WTC11 (cell line): ENCODE data around the gene PCNX3.

Experiments
- CREB1 ChIP-seq: sonication (generic); formaldehyde crosslinking; IDR thresholded peaks from 2 replicates; pipeline ENCODE4 v1.8.0; 2023; ENCODE audit warnings: mild to moderate bottlenecking, missing genetic modification reagents
- ETV6 ChIP-seq: sonication (generic); formaldehyde crosslinking; IDR thresholded peaks from 2 replicates; pipeline ENCODE4 v1.8.1; 2022; ENCODE audit warnings: mild to moderate bottlenecking, missing genetic modification reagents
- NR1H2 ChIP-seq: sonication (generic); formaldehyde crosslinking; IDR thresholded peaks from 2 replicates; pipeline ENCODE4 v1.9.0; 2021; ENCODE audit warnings: mild to moderate bottlenecking, moderate library complexity, missing genetic modification reagents
- SMAD3 ChIP-seq: sonication (generic); formaldehyde crosslinking; IDR thresholded peaks from 2 replicates; pipeline ENCODE4 v1.8.0; 2022; ENCODE audit warnings: missing genetic modification reagents, mild to moderate bottlenecking, borderline replicate concordance
- TCF7 ChIP-seq: sonication (generic); formaldehyde crosslinking; IDR thresholded peaks from 2 replicates; pipeline ENCODE4 v1.8.0; 2022; ENCODE audit warnings: mild to moderate bottlenecking, low read depth, missing genetic modification reagents, moderate library complexity
- TEAD1 ChIP-seq: sonication (generic); formaldehyde crosslinking; IDR thresholded peaks from 2 replicates; pipeline ENCODE4 v1.8.0; 2022; ENCODE audit warnings: mild to moderate bottlenecking, missing genetic modification reagents
- TEAD4 ChIP-seq: sonication (generic); formaldehyde crosslinking; IDR thresholded peaks from 2 replicates; pipeline ENCODE4 v1.8.0; 2022; ENCODE audit warnings: mild to moderate bottlenecking, missing genetic modification reagents
- ZNF416 ChIP-seq: fragments of 250-450 bp; sonication (Bioruptor Pico); IDR thresholded peaks from 2 replicates; pipeline ENCODE4 v1.9.0; 2021; ENCODE audit warnings: mild to moderate bottlenecking, inconsistent platforms
- TF ChIP-seq, protein P1 (sequence below): sonication (generic); formaldehyde crosslinking; IDR thresholded peaks from 2 replicates; pipeline ENCODE4 v1.8.0; 2022; ENCODE audit warnings: mild to moderate bottlenecking, missing genetic modification reagents
- TF ChIP-seq, protein P2 (sequence below): fragments of 200-600 bp; IDR thresholded peaks from 2 replicates; pipeline ENCODE4 v1.8.0; 2022; ENCODE audit warnings: antibody characterized with exemption
- TF ChIP-seq, protein P3 (sequence below): sonication (generic); formaldehyde crosslinking; IDR thresholded peaks from 2 replicates; pipeline ENCODE4 v1.8.0; 2022; ENCODE audit warnings: missing genetic modification reagents

DNA sequence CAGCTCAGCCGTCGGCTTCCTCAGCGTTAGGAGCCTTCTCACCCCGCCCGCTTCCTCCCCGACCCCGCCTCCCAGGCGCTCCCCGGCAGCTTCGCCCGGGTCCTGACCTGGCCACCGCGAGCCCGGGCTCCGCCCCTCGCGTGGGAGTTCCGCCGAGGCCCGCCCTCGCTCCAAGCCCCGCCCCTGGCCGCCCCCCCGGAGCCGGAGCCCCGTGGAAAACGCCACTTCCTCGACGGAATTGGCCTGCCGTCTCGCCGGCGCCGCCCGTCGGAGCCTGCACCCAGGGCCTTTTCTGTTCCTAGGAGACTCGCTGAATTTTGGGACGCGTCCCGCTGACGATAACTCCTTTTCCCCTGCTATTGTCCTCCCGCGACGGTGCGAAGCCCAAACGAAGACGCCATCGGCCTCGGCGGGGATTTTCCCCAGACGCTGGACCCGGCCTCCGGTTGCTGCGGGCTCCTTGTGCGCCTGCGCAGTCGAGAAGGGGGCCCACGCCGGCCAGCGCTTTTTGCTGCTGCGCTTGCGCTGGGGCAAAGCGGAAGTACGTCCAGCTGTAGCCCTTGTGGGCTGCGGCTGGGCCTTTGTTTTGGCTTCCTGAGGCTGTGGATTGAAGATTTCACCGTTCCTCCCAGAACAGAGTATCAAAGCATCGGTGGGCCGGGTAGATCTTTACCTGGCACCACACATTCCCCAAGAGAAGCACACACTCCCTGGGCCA, 37.1 kb downstream of the PCNX3 start:
- TF ChIP-seq TEAD1 (CRISPR knock-in tag) (peak; percentile 36; the same call in 1 of the 2 replicates), ETV6 (CRISPR knock-in tag) (peak; percentile 54; the same call in 1 of the 2 replicates), CREB1 (CRISPR knock-in tag) (0 out of 2 replicates have a peak, but pooled peaks have one; percentile 30), TEAD4 (CRISPR knock-in tag) (no peak), TCF7 (0 out of 2 replicates have a peak, but pooled peaks have one; percentile 60), NR1H2 (no peak), ZNF416 (no peak), SMAD3 (CRISPR knock-in tag) (peak; percentile 69; the same call in 1 of the 2 replicates)
- TF ChIP-seq, protein P1, sequence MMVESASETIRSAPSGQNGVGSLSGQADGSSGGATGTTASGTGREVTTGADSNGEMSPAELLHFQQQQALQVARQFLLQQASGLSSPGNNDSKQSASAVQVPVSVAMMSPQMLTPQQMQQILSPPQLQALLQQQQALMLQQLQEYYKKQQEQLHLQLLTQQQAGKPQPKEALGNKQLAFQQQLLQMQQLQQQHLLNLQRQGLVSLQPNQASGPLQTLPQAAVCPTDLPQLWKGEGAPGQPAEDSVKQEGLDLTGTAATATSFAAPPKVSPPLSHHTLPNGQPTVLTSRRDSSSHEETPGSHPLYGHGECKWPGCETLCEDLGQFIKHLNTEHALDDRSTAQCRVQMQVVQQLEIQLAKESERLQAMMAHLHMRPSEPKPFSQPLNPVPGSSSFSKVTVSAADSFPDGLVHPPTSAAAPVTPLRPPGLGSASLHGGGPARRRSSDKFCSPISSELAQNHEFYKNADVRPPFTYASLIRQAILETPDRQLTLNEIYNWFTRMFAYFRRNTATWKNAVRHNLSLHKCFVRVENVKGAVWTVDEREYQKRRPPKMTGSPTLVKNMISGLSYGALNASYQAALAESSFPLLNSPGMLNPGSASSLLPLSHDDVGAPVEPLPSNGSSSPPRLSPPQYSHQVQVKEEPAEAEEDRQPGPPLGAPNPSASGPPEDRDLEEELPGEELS (CRISPR knock-in tag): peak; percentile 18; the same call in 1 of the 2 replicates
- TF ChIP-seq, protein P2, sequence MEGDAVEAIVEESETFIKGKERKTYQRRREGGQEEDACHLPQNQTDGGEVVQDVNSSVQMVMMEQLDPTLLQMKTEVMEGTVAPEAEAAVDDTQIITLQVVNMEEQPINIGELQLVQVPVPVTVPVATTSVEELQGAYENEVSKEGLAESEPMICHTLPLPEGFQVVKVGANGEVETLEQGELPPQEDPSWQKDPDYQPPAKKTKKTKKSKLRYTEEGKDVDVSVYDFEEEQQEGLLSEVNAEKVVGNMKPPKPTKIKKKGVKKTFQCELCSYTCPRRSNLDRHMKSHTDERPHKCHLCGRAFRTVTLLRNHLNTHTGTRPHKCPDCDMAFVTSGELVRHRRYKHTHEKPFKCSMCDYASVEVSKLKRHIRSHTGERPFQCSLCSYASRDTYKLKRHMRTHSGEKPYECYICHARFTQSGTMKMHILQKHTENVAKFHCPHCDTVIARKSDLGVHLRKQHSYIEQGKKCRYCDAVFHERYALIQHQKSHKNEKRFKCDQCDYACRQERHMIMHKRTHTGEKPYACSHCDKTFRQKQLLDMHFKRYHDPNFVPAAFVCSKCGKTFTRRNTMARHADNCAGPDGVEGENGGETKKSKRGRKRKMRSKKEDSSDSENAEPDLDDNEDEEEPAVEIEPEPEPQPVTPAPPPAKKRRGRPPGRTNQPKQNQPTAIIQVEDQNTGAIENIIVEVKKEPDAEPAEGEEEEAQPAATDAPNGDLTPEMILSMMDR: no peak
- TF ChIP-seq, protein P3, sequence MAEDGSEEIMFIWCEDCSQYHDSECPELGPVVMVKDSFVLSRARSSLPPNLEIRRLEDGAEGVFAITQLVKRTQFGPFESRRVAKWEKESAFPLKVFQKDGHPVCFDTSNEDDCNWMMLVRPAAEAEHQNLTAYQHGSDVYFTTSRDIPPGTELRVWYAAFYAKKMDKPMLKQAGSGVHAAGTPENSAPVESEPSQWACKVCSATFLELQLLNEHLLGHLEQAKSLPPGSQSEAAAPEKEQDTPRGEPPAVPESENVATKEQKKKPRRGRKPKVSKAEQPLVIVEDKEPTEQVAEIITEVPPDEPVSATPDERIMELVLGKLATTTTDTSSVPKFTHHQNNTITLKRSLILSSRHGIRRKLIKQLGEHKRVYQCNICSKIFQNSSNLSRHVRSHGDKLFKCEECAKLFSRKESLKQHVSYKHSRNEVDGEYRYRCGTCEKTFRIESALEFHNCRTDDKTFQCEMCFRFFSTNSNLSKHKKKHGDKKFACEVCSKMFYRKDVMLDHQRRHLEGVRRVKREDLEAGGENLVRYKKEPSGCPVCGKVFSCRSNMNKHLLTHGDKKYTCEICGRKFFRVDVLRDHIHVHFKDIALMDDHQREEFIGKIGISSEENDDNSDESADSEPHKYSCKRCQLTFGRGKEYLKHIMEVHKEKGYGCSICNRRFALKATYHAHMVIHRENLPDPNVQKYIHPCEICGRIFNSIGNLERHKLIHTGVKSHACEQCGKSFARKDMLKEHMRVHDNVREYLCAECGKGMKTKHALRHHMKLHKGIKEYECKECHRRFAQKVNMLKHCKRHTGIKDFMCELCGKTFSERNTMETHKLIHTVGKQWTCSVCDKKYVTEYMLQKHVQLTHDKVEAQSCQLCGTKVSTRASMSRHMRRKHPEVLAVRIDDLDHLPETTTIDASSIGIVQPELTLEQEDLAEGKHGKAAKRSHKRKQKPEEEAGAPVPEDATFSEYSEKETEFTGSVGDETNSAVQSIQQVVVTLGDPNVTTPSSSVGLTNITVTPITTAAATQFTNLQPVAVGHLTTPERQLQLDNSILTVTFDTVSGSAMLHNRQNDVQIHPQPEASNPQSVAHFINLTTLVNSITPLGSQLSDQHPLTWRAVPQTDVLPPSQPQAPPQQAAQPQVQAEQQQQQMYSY: no peak
